Measurements from ENCODE around the gene UBE2QL1. TPM values are rescaled to one million over a fixed set of nuclear protein-coding genes. Genes with fewer than 3 reads are reported as not detected.

The UBE2QL1 gene, protein sequence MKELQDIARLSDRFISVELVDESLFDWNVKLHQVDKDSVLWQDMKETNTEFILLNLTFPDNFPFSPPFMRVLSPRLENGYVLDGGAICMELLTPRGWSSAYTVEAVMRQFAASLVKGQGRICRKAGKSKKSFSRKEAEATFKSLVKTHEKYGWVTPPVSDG
- total RNA-seq = 1 to 10 TPM in 2 of 3 donors, under 1 TPM in 1; 0.44 to 1.8 (median 1.6) TPM

GRCh38 chr5:6448622-6449464 is at the start of gene UBE2QL1:
UBE2QL1 (plus strand) TSS chr5:6448859; CDS start chr5:6448894, 35 bp downstream.
- H3K4me1 ChIP-seq = no peaks in the 10 kb centered on the region
- no peaks in the 10 kb centered on the region for H3K9me3 ChIP-seq
- H3K36me3 ChIP-seq = no peaks in the 10 kb centered on the region
- H3K4me3 ChIP-seq = peak within 1 kb of the TSS; percentile 39 to 70 (median 48)
- intact Hi-C loops (cut with DNase I; ENCODE audit: low total_unique reads) = no loop called here
- TF ChIP-seq POLR2AphosphoS5 (IDR thresholded peaks at IDR 0.05) (no peak), CTCF (IDR thresholded peaks at IDR 0.05) (no peak), POLR2A (IDR thresholded peaks at IDR 0.05) (no peak)
- no peak for DNase-seq (ENCODE audit: low spot score in 2 of 2)
- H3K27me3 ChIP-seq = peaks cover 0 to 16% of the 10 kb centered on the region in 2 donors
- no peak within 1 kb of the TSS for H3K27ac ChIP-seq

DNA sequence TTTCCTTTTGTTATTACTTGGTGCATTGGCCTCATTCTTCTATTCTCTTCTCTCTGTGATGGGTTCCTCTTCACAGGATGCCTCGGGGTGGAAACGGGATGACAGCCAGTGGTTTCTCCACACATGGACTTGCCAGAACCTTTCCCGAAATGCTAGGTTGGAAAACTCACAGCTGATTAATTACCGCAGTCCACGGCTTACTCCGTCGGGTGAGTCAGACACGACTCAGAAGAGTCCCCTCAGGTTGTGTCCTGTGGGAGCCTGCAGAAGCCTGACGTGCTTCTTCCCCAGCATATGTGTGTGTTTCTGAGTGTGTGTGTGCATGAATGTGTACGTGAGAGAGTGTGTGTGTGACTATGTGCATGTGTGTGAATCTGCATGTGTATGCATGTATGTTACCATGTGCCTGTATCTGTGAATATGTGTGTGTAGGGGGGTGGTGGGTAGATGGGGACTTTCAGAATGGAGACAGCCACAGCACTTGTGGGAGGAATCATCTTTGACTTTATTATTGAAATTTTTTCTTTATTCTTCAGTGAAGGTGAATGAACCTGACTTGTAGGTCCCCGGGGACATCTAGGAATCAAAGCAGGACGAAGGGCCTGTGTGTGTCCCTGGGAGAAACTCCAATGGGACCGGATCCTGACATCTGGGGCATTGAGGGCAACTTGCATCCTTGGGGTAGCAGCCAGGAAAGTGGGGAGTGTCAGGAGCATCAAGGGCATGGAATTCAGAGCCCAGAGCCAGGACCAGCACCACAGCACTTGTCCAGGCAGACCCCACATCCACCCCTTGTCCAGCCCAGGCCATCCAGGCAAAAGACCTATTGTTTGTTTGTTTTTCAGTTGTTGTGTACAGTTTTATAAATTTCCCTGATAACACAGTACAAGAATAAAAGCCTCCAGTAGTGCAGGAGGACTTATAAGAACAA is 48.4 kb upstream of the UBE2QL1 start:
- peaks cover 0 to 3% of the 10 kb centered on the region in 2 donors for H3K9me3 ChIP-seq
- no peaks in the 10 kb centered on the region for H3K36me3 ChIP-seq
- intact Hi-C loops (cut with DNase I; ENCODE audit: low total_unique reads) = no loop called here
- no peak overlapping the region for H3K27ac ChIP-seq
- H3K27me3 ChIP-seq = peaks cover 0 to under 1% of the 10 kb centered on the region in 2 donors
- no peaks in the 10 kb centered on the region for H3K4me1 ChIP-seq
- no peak for TF ChIP-seq CTCF (IDR thresholded peaks at IDR 0.05)
- TF ChIP-seq POLR2AphosphoS5 (IDR thresholded peaks at IDR 0.05) = no peak
- TF ChIP-seq POLR2A (IDR thresholded peaks at IDR 0.05) = no peak
- no peak for DNase-seq (ENCODE audit: low spot score in 2 of 2)
- H3K4me3 ChIP-seq = no peak overlapping the region

GRCh38 chr5:6401410-6401809 is 47.2 kb upstream of the UBE2QL1 start:
- Histone ChIP-seq H3K36me3 (no peaks in the 10 kb centered on the region), H3K9me3 (peaks cover 0 to 3% of the 10 kb centered on the region in 2 donors), H3K27me3 (no peaks in the 10 kb centered on the region), H3K4me1 (no peaks in the 10 kb centered on the region), H3K27ac (no peak overlapping the region), H3K4me3 (no peak overlapping the region)
- intact Hi-C loops (cut with DNase I; ENCODE audit: low total_unique reads) = no loop called here
- TF ChIP-seq POLR2AphosphoS5 (IDR thresholded peaks at IDR 0.05) (no peak), POLR2A (IDR thresholded peaks at IDR 0.05) (no peak), CTCF (IDR thresholded peaks at IDR 0.05) (no peak)
- DNase-seq (ENCODE audit: low spot score in 2 of 2) = no peak

GRCh38 chr5:6402939-6403338 is 45.7 kb upstream of the UBE2QL1 start:
- H3K4me3 ChIP-seq = no peak overlapping the region
- no peak for DNase-seq (ENCODE audit: low spot score in 2 of 2)
- intact Hi-C loops (cut with DNase I; ENCODE audit: low total_unique reads) = no loop called here
- TF ChIP-seq CTCF (IDR thresholded peaks at IDR 0.05) (no peak), POLR2A (IDR thresholded peaks at IDR 0.05) (no peak), POLR2AphosphoS5 (IDR thresholded peaks at IDR 0.05) (no peak)
- peaks cover 0 to 4% of the 10 kb centered on the region in 2 donors for H3K27me3 ChIP-seq
- no peaks in the 10 kb centered on the region for H3K9me3 ChIP-seq
- no peak overlapping the region for H3K27ac ChIP-seq
- H3K4me1 ChIP-seq = no peaks in the 10 kb centered on the region
- H3K36me3 ChIP-seq = no peaks in the 10 kb centered on the region
